Stimulated activated CD8-positive, alpha-beta memory T cell treated with anti-CD3 and anti-CD28 coated beads, Interleukin-7, amount 100 ng/mL, for 1 hour (primary cell): ENCODE data around the gene NDUFS5.
"Not testable (repeated sequence)": the region's sequence is repeated elsewhere in the genome, so short reads cannot be mapped to it uniquely, and the experiment has no call there.

Experiments
- DNase-seq, 2 donors: peaks; one replicate each; pipeline ENCODE4 v3.0.0-alpha.2; 2020; ENCODE audit warnings: low read depth in 2 of 2

The NDUFS5 gene

GRCh38 chr1:39063775-39064174, 37.6 kb downstream of the NDUFS5 start:
- no peak for DNase-seq

GRCh38 chr1:39065542-39065941, 39.4 kb downstream of the NDUFS5 start:
- DNase-seq: no peak

GRCh38 chr1:39068227-39068626, 42.1 kb downstream of the NDUFS5 start:
- DNase-seq: not testable (repeated sequence)

GRCh38 chr1:39071557-39071956, 45.4 kb downstream of the NDUFS5 start:
- not testable (repeated sequence) for DNase-seq

GRCh38 chr1:39076127-39076798, 50.1 kb downstream of the NDUFS5 start:
- DNase-seq: no peak

- no peak for DNase-seq
Observed at GRCh38 chr1:39076799-39077148, 50.6 kb downstream of the NDUFS5 start.

GRCh38 chr1:39080269-39080826, 54.2 kb downstream of the NDUFS5 start:
- DNase-seq: no peak

- DNase-seq: no peak
Observed at GRCh38 chr1:39080831-39081270, 54.7 kb downstream of the NDUFS5 start.

- no peak for DNase-seq
Observed at GRCh38 chr1:39081271-39082009, 55.3 kb downstream of the NDUFS5 start.

- DNase-seq: no peak
Observed at GRCh38 chr1:39082010-39082799, 56.1 kb downstream of the NDUFS5 start.

- no peak for DNase-seq
Observed at GRCh38 chr1:39082811-39083576, 56.8 kb downstream of the NDUFS5 start.

GRCh38 chr1:39084191-39084590, 58.0 kb downstream of the NDUFS5 start:
- DNase-seq: no peak
